DMS79 treated with DMSO at 0.1 percent for 48 hours (cell line): ENCODE data around the gene ESAM.

ENCODE experiments used
- DNase-seq: peaks from one replicate; lab custom pipeline; 2025; lab: John Stamatoyannopoulos, UW

ESAM gene

GRCh38 chr11:124762105-124762623 is at the start of gene ESAM:
ESAM (minus strand) TSS chr11:124762290; CDS start chr11:124762154, 136 bp downstream.
- DNase-seq: peak; percentile 44

- no peak for DNase-seq
Measured at GRCh38 chr11:124811399-124812125, 49.5 kb upstream of the ESAM start.

- DNase-seq: peak; percentile 38
Measured at GRCh38 chr11:124807660-124808270, 45.7 kb upstream of the ESAM start.

GRCh38 chr11:124807201-124807600 is 45.1 kb upstream of the ESAM start:
- no peak for DNase-seq

- DNase-seq: no peak
Measured at GRCh38 chr11:124804884-124805283, 42.8 kb upstream of the ESAM start.

GRCh38 chr11:124801636-124802312 is 39.7 kb upstream of the ESAM start:
- no peak for DNase-seq

- DNase-seq: peak; percentile 57
Measured at GRCh38 chr11:124801014-124801413, 38.9 kb upstream of the ESAM start.

GRCh38 chr11:124800226-124800929 is 38.3 kb upstream of the ESAM start, which contains the start of gene MSANTD2:
MSANTD2 (minus strand) TSS chr11:124800406; CDS start chr11:124800380, 26 bp downstream.
- DNase-seq: peak; percentile 90

- DNase-seq: peak; percentile 57
Measured at GRCh38 chr11:124799348-124800225, 37.5 kb upstream of the ESAM start.

GRCh38 chr11:124798991-124799347 is 36.9 kb upstream of the ESAM start:
- peak; percentile 70 for DNase-seq

- DNase-seq: no peak
Measured at GRCh38 chr11:124796312-124796711, 34.2 kb upstream of the ESAM start.

GRCh38 chr11:124793466-124794278 is 31.6 kb upstream of the ESAM start:
- DNase-seq: peak; percentile 33

- no peak for DNase-seq
Measured at GRCh38 chr11:124791626-124792341, 29.7 kb upstream of the ESAM start.

GRCh38 chr11:124788521-124788920 is 26.4 kb upstream of the ESAM start:
- no peak for DNase-seq

- DNase-seq: no peak
Measured at GRCh38 chr11:124784051-124784450, 22.0 kb upstream of the ESAM start.

GRCh38 chr11:124783002-124783401 is 20.9 kb upstream of the ESAM start:
- DNase-seq: no peak

GRCh38 chr11:124779568-124779967 is 17.5 kb upstream of the ESAM start:
- DNase-seq: no peak

- DNase-seq: no peak
Measured at GRCh38 chr11:124778281-124778680, 16.2 kb upstream of the ESAM start.

- no peak for DNase-seq
Measured at GRCh38 chr11:124776865-124777645, 15.0 kb upstream of the ESAM start.
